Peyer's patch (tissue), 4 donors: ENCODE results near the gene PRR14L. TPM values are rescaled to one million over a fixed set of nuclear protein-coding genes. Genes with fewer than 3 reads are reported as not detected.

Experiments
- DNase-seq, 3 donors: peaks; one replicate each; pipeline ENCODE4 v3.0.0-alpha.2; 2017 to 2019
- H3K27ac ChIP-seq, 4 donors: fragments of 200-600 bp; sonication (generic); one replicate each; pipeline ENCODE4 v1.5.1; 2016 to 2019
- H3K27me3 ChIP-seq, 2 donors: fragments of 200-600 bp; sonication (generic); one replicate each; pipeline ENCODE4 v1.5.1; 2019
- H3K36me3 ChIP-seq, 3 donors: fragments of 200-600 bp; sonication (generic); one replicate each; pipeline ENCODE4 v1.5.1; 2016 to 2019
- H3K4me1 ChIP-seq, 4 donors: fragments of 200-600 bp; sonication (generic); one replicate each; pipeline ENCODE4 v1.5.1; 2016 to 2019
- H3K4me3 ChIP-seq, 4 donors: fragments of 200-600 bp; sonication (generic); 1 replicate in 3 of 4; 2 replicates in 1 of 4; pipeline ENCODE4 v1.5.1; 2016 to 2019; ENCODE audit warnings: mild to moderate bottlenecking in 1 of 4
- H3K9me3 ChIP-seq, 4 donors: fragments of 200-600 bp; sonication (generic); one replicate each; pipeline ENCODE4 v1.5.1; 2016 to 2019; ENCODE audit warnings: mild to moderate bottlenecking in 1 of 4
- POLR2A ChIP-seq, 2 donors: fragments of 450-650 bp; IDR thresholded peaks; one replicate each; pipeline ENCODE4 v1.5.1; 2017; ENCODE audit warnings: antibody characterized with exemption in 2 of 2, mild to moderate bottlenecking in 2 of 2, moderate library complexity in 2 of 2
- small RNA-seq, 2 donors: library from RNA; depleted of rRNA; stranded (forward); fragments of <200 nt; gene quantifications; one replicate each; pipeline ENCODE3, GENCODE V24; 2016
- total RNA-seq, 4 donors: library from RNA; depleted of rRNA; stranded (reverse); fragments of >200 nt; gene quantifications; one replicate each; pipeline ENCODE4 v1.1.0, GENCODE V29; 2016
- TF ChIP-seq, protein P1 (sequence below), 6 experiments: fragments of 450-650 bp in 4 of 6; fragments of 200-600 bp in 2 of 6; sonication (generic) in 1 of 6; IDR thresholded peaks; one replicate each; pipeline ENCODE4 v1.5.1; 2017 to 2019; ENCODE audit warnings: antibody characterized with exemption in 6 of 6, mild to moderate bottlenecking in 3 of 6, moderate library complexity in 1 of 6

The PRR14L gene
- total RNA-seq, 4 donors from 2014 or later = 51.7 to 71.0 (median 58.9) TPM

DNA sequence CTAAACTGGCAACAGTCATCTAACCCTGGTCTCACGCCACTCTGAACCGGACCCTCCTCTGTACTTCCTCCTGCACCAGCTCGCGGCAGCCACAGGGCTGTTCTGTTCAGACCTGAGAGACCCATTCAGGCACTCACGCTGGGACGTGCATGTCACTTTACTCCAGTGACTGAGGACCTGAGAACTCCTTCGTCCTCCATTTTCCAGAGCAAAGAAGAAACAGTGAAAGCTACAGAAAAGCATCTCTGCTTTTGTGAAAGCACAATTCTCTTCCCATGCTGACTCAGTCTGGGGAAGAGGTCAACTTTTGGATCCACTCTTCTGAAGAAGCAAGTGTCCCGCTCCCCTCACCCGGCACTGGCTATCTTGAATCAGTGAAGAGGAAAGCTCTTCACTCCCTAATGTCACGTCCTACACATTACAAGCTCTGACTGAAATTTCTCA, 112.5 kb downstream of the PRR14L start:
- H3K27me3 ChIP-seq = no peaks in the 10 kb centered on the region
- H3K36me3 ChIP-seq = no peaks in the 10 kb centered on the region
- DNase-seq = peak in 2 of 3 donors; percentile 71 to 73
- peak in 1 of 2 donors; percentile 20 for TF ChIP-seq POLR2A (IDR thresholded peaks at IDR 0.05)
- TF ChIP-seq, protein P1, sequence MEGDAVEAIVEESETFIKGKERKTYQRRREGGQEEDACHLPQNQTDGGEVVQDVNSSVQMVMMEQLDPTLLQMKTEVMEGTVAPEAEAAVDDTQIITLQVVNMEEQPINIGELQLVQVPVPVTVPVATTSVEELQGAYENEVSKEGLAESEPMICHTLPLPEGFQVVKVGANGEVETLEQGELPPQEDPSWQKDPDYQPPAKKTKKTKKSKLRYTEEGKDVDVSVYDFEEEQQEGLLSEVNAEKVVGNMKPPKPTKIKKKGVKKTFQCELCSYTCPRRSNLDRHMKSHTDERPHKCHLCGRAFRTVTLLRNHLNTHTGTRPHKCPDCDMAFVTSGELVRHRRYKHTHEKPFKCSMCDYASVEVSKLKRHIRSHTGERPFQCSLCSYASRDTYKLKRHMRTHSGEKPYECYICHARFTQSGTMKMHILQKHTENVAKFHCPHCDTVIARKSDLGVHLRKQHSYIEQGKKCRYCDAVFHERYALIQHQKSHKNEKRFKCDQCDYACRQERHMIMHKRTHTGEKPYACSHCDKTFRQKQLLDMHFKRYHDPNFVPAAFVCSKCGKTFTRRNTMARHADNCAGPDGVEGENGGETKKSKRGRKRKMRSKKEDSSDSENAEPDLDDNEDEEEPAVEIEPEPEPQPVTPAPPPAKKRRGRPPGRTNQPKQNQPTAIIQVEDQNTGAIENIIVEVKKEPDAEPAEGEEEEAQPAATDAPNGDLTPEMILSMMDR (IDR thresholded peaks at IDR 0.05) = peak in 2 of 6 experiments; percentile 1 to 4
- peak overlapping the region in 2 of 4 donors; percentile 29 to 31 for H3K4me3 ChIP-seq
- peak overlapping the region; percentile 48 to 76 (median 73) for H3K27ac ChIP-seq
- H3K4me1 ChIP-seq = peaks cover 0 to 26% (median 12%) of the 10 kb centered on the region in 4 donors
- H3K9me3 ChIP-seq = no peaks in the 10 kb centered on the region

DNA sequence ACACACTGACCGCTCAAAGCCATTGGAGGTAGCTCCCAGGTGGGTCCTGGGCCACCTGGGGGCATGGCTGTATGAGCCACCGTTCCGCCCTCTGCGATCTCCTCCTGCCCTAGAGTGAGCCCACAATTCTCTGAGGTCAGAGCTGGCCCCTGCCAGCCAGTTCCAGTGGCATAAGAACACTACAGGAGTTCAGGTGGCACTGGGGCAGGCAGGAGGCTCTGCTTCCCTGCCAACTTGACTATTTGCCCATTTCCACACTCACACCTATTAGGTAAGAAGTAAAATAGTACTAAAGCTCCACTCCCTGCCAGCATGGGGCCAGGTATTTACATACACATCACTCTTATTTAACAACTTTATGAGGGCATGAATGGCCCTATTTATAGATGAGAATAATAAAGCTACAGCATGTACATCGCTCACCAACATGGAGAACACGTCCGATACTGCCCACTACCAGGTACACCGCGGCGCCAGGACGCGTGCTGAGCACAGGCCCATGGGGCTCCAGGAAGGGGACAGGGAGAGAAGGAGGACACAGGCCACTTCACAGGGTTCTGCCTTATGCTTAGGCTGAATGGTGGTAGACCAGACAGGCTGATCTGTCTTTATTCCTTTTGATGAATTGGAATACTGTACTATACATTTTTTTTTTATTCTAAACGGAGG, 114.2 kb downstream of the PRR14L start:
- H3K27me3 ChIP-seq = no peaks in the 10 kb centered on the region
- H3K27ac ChIP-seq = peak overlapping the region in 1 of 4 donors; percentile 8
- no peak overlapping the region for H3K4me3 ChIP-seq
- H3K36me3 ChIP-seq = no peaks in the 10 kb centered on the region
- TF ChIP-seq POLR2A (IDR thresholded peaks at IDR 0.05) = no peak
- TF ChIP-seq, protein P1 (IDR thresholded peaks at IDR 0.05) = no peak
- peaks cover 0 to 30% (median 20%) of the 10 kb centered on the region in 4 donors for H3K4me1 ChIP-seq
- DNase-seq = no peak
- H3K9me3 ChIP-seq = no peaks in the 10 kb centered on the region

DNA sequence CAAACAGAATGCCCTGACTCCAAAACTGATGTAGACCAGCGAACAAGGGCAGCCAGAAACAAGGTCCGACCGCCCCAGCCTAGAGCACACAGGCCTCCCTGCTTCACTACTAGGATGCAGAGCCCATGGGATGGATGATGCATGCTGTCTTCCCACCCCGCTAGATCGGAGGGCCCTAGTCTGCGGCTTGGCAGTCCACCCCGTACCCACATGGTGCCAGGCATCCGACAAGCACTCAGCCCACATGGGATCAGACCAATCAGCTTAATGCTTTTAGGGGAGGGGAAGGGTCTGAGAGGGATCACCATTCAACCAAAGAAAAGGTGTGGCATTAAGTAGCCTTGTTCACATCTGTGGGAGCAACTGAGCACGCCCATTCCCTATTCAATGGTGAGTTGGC, 118.5 kb downstream of the PRR14L start:
- Histone ChIP-seq H3K4me3 (peak overlapping the region in 3 of 4 donors; percentile 64 to 74 (median 69)), H3K27ac (peak overlapping the region; percentile 68 to 90 (median 86)), H3K27me3 (no peaks in the 10 kb centered on the region), H3K36me3 (no peaks in the 10 kb centered on the region), H3K9me3 (no peaks in the 10 kb centered on the region), H3K4me1 (peaks cover 0 to 43% (median 16%) of the 10 kb centered on the region in 4 donors)
- no peak for TF ChIP-seq POLR2A (IDR thresholded peaks at IDR 0.05)
- TF ChIP-seq, protein P1 (IDR thresholded peaks at IDR 0.05) = no peak
- DNase-seq = no peak

Small RNA genes within 50 kb of the gene (small RNA-seq; reads per million reads assigned to genes)
- gene RN7SL20P = 0 reads per million in 2 donors

Other genes with a start within 250 kb of the PRR14L start
- 10 to 100 TPM; 27.5 to 68.1 (median 61.4) TPM for gene PISD, start 87.9 kb downstream of the PRR14L start, total RNA-seq
- gene DEPDC5, start 3.9 kb upstream of the PRR14L start, total RNA-seq = 10 to 100 TPM; 26.6 to 94.1 (median 38.8) TPM
- 10 to 100 TPM; 58.8 to 76.9 (median 75.2) TPM for gene YWHAH, start 194.4 kb upstream of the PRR14L start, total RNA-seq